Central memory CD4-positive, alpha-beta T cell (primary cell): ENCODE data around the gene ZNF654.
"Not testable (repeated sequence)": the region's sequence is repeated elsewhere in the genome, so short reads cannot be mapped to it uniquely, and the experiment has no call there.

ENCODE experiments used
- DNase-seq: peaks from one replicate; pipeline ENCODE4 v3.0.0; 2022

ZNF654 gene

GRCh38 chr3:88142094-88142624 is 83.1 kb downstream of the ZNF654 start:
- no peak for DNase-seq

- no peak for DNase-seq
These were observed 88.2 kb downstream of the ZNF654 start for GRCh38 chr3:88147261-88147660.

GRCh38 chr3:88148651-88149050 is 89.6 kb downstream of the ZNF654 start:
- no peak for DNase-seq

- no peak for DNase-seq
These were observed 90.0 kb downstream of the ZNF654 start for GRCh38 chr3:88149101-88149508.

- peak; percentile 87 for DNase-seq
These were observed 90.7 kb downstream of the ZNF654 start, which contains the start of gene C3orf38 for GRCh38 chr3:88149509-88150362. Gene C3orf38 (plus strand): TSS chr3:88149959. CDS start chr3:88150053, 94 bp downstream.

- peak; percentile 29 for DNase-seq
These were observed 91.3 kb downstream of the ZNF654 start for GRCh38 chr3:88150371-88150770.

GRCh38 chr3:88150806-88151205 is 91.8 kb downstream of the ZNF654 start:
- DNase-seq: no peak

GRCh38 chr3:88151358-88151757 is 92.3 kb downstream of the ZNF654 start:
- peak; percentile 1 for DNase-seq

- no peak for DNase-seq
These were observed 93.8 kb downstream of the ZNF654 start for GRCh38 chr3:88152841-88153240.

- no peak for DNase-seq
These were observed 107.4 kb downstream of the ZNF654 start for GRCh38 chr3:88166419-88166971.

GRCh38 chr3:88167173-88167572 is 108.1 kb downstream of the ZNF654 start:
- DNase-seq: no peak

- DNase-seq: no peak
These were observed 108.6 kb downstream of the ZNF654 start for GRCh38 chr3:88167704-88168103.

- DNase-seq: no peak
These were observed 109.1 kb downstream of the ZNF654 start for GRCh38 chr3:88168171-88168570.

GRCh38 chr3:88180398-88180999 is 121.4 kb downstream of the ZNF654 start:
- peak; percentile 25 for DNase-seq

- not testable (repeated sequence) for DNase-seq
These were observed 123.3 kb downstream of the ZNF654 start for GRCh38 chr3:88182165-88182918.

- no peak for DNase-seq
These were observed 129.4 kb downstream of the ZNF654 start for GRCh38 chr3:88188436-88188835.

- DNase-seq: no peak
These were observed 130.3 kb downstream of the ZNF654 start for GRCh38 chr3:88189361-88189810.

- no peak for DNase-seq
These were observed 132.9 kb downstream of the ZNF654 start for GRCh38 chr3:88191872-88192409.

GRCh38 chr3:88192631-88193030 is 133.6 kb downstream of the ZNF654 start:
- no peak for DNase-seq
